Astrocyte (in vitro differentiated cells and primary cell): ENCODE measurements around the gene KHNYN.

ENCODE experiments used
- CTCF ChIP-seq: IDR thresholded peaks from 2 replicates; pipeline ENCODE4 v1.5.1; 2011; ENCODE audit warnings: low read depth, mild to moderate bottlenecking, inconsistent platforms, low read length, moderate library complexity; ENCODE audit not compliant: insufficient read depth
- EZH2 ChIP-seq: IDR thresholded peaks from 2 replicates; pipeline ENCODE4 v1.6.1; 2012; ENCODE audit warnings: mild to moderate bottlenecking, low read length, inconsistent platforms; ENCODE audit not compliant: insufficient read depth

- TF ChIP-seq CTCF: no peak
- TF ChIP-seq EZH2: no peak
Observed at GRCh38 chr14:24437020-24437735, 7.4 kb downstream of the KHNYN start.
